HG02973 (cell line): ENCODE results near the gene NR2E3.

Source experiments
- ATAC-seq: cut with Tn5 transposase; IDR thresholded peaks from one replicate; pipeline ENCODE4 v1.9.1; 2021; ENCODE audit warnings: moderate library complexity; ENCODE audit not compliant: unreplicated experiment

The NR2E3 gene

GRCh38 chr15:71810256-71811035, at the start of gene NR2E3:
NR2E3 (plus strand) TSS chr15:71810554; CDS start chr15:71810744, 190 bp downstream.
- no peak for ATAC-seq

- ATAC-seq = no peak
These were observed 49.5 kb upstream of the NR2E3 start for GRCh38 chr15:71760852-71761251.

GRCh38 chr15:71761649-71762048, 48.7 kb upstream of the NR2E3 start:
- no peak for ATAC-seq

GRCh38 chr15:71768184-71768583, 42.2 kb upstream of the NR2E3 start:
- ATAC-seq = no peak

GRCh38 chr15:71773206-71773859, 37.0 kb upstream of the NR2E3 start:
- no peak for ATAC-seq

GRCh38 chr15:71775856-71776255, 34.5 kb upstream of the NR2E3 start:
- no peak for ATAC-seq

- no peak for ATAC-seq
These were observed 34.0 kb upstream of the NR2E3 start for GRCh38 chr15:71776304-71776703.

GRCh38 chr15:71777216-71777943, 33.0 kb upstream of the NR2E3 start:
- ATAC-seq = no peak

GRCh38 chr15:71779073-71779797, 31.1 kb upstream of the NR2E3 start:
- no peak for ATAC-seq

GRCh38 chr15:71780115-71780976, 30.0 kb upstream of the NR2E3 start:
- ATAC-seq = no peak

- ATAC-seq = no peak
These were observed 29.0 kb upstream of the NR2E3 start for GRCh38 chr15:71781179-71781964.

GRCh38 chr15:71781965-71782265, 28.4 kb upstream of the NR2E3 start:
- no peak for ATAC-seq

GRCh38 chr15:71782422-71783165, 27.8 kb upstream of the NR2E3 start:
- ATAC-seq = no peak

GRCh38 chr15:71784719-71785118, 25.6 kb upstream of the NR2E3 start:
- ATAC-seq = no peak

GRCh38 chr15:71785996-71786395, 24.4 kb upstream of the NR2E3 start:
- no peak for ATAC-seq

GRCh38 chr15:71786673-71787072, 23.7 kb upstream of the NR2E3 start:
- ATAC-seq = no peak

GRCh38 chr15:71788646-71789579, 21.4 kb upstream of the NR2E3 start:
- no peak for ATAC-seq

GRCh38 chr15:71789616-71790015, 20.7 kb upstream of the NR2E3 start:
- ATAC-seq = no peak
